Dedifferentiated amniotic fluid mesenchymal stem cell (primary cell): ENCODE measurements around the gene NEK6.

ENCODE experiments used
- DNase-seq: peaks from one replicate; pipeline ENCODE4 v3.0.0-alpha.2; 2016; ENCODE audit errors: extremely low spot score

Gene NEK6

DNA sequence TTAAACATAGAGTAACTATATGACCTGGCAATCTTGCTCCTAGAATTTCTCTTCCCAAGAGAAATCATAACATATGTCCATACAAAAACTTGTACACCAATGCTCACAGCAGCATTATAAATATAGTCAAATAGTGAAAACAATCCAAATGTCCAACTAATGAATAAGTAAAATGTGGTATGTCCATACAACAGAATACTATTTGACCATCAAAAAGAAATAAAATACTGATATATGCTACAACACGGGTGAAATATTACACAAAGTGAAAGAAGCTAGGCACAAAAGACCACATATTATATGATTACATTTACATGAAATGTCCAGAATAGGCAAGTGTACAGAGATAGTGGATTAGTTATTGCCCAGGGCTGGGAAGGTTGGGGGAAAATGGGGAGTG is 116.1 kb downstream of the NEK6 start:
- DNase-seq: no peak

GRCh38 chr9:124375726-124376125 is 118.0 kb downstream of the NEK6 start:
- DNase-seq: no peak

DNA sequence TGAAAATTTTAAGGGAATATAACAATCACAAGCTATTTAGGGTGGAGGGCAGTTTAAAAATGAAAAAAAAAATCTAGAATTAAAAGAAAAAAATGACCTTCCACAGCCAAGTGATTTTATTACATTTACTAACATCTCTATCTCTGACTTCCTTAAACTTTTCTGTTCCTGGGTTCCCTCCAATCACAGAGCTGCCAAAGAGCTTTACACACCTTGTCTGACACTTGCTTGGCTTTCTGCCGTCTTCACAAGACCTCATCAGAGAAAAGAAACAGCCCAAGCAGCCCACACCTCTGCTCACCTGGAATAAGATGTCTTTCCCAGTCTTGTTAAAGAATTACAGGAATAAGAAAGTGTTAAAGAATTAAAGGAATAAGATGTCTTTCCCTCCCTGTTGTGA is 118.6 kb downstream of the NEK6 start:
- DNase-seq: no peak

GRCh38 chr9:124377551-124378406 is 120.0 kb downstream of the NEK6 start:
- no peak for DNase-seq

- DNase-seq: no peak
Observed at GRCh38 chr9:124381170-124381945, 123.6 kb downstream of the NEK6 start.

DNA sequence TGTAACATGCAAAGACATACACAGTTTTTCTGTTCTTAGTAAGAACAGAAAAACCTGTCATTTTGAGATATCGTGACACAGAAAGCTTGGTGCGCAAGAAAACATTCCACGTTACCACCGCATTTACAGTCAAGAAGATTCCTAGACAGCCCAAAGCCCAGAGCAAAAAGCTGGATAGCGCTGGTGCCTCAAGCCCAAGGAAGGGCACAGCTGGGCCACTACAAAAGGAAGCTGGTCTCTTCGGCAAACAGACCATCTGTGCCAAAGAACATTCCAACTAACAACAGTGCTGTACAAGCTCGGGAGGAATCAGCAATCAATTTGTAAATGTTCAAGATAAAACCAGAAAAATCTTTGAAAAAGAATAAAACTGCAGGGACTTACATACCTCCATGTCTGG is 126.5 kb downstream of the NEK6 start:
- no peak for DNase-seq

DNA sequence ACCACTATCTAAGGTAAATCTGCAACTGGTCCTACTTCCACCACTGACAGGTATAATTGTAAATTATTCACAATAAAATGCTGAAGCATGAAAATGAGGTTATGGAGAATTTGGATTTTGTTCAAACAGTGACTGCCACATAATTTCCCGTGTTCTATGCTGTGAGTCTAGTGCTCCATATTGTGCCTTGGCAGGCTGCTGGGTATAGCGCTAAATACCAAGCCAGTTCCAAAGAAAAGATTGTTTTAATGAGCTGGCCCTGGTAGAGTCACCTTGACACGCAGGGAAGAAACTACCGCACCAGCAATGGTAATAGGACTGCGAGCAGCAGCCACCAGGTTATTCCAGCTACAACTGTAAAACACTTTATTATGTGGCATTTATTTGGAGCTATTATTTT is 127.1 kb downstream of the NEK6 start:
- no peak for DNase-seq

GRCh38 chr9:124385623-124386022 is 127.9 kb downstream of the NEK6 start:
- no peak for DNase-seq

DNA sequence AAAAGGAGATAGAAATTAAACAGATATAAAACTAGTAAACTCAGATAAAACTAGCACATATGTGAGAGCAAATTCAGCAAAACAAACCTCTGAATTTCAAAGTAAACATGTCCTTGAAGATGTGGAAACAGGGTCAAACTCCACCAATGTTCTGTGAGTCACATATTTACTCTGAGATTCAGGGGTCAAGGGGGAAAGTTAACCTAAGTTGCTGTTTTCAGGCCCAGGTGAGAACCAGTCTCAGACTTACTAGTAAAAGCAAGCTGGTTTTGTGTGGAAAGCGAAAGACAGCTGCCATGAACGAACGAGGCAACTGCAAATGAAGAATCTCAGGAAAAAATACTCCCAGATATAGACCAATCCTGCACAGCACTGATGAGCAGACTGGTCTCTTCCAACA is 128.5 kb downstream of the NEK6 start:
- no peak for DNase-seq

- no peak for DNase-seq
Observed at GRCh38 chr9:124388275-124389048, 130.7 kb downstream of the NEK6 start.

- DNase-seq: no peak
Observed at GRCh38 chr9:124389146-124389939, 131.6 kb downstream of the NEK6 start.

- DNase-seq: peak; percentile 56
Observed at GRCh38 chr9:124390794-124391658, 133.3 kb downstream of the NEK6 start.

- no peak for DNase-seq
Observed at GRCh38 chr9:124392254-124392870, 134.6 kb downstream of the NEK6 start.

GRCh38 chr9:124392871-124393460 is 135.2 kb downstream of the NEK6 start:
- peak; percentile 43 for DNase-seq

GRCh38 chr9:124394167-124394566 is 136.4 kb downstream of the NEK6 start:
- DNase-seq: no peak

DNA sequence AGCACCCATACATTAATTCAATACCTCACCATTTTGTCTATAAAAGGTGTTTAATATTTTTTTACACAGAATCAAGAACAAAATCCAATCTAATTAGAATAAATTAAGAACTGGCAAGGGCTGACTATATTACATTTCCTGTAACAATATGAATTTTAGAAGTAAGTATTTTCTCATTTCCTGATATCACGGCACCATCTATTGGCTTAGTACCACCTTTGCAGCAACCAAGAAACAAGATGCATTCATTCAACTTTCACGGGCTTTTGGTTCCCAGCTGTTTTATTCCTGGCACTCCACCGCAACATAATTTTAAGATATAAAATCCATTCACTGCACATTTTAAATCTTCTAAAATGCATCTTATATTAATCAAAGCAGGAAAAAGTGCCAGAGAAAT is 136.8 kb downstream of the NEK6 start:
- no peak for DNase-seq

GRCh38 chr9:124395826-124396225 is 138.1 kb downstream of the NEK6 start:
- DNase-seq: no peak

- DNase-seq: no peak
Observed at GRCh38 chr9:124398191-124398935, 140.6 kb downstream of the NEK6 start.
